K562 (cell line): ENCODE results near the gene DLGAP3. TPM values are rescaled to one million over a fixed set of nuclear protein-coding genes. Genes with fewer than 3 reads are reported as not detected.

ENCODE experiments used
- ATAC-seq: fragments of 200-7000 bp; cut with Tn5 transposase; 3 replicates; pipeline ENCODE4 v1.9.1; 2020; ENCODE audit warnings: moderate library complexity
- BruUV-seq: library from RNA; stranded (reverse); fragments of 400-500 nt; replicated peaks from 2 replicates; lab custom pipeline; 2021; lab: Mats Ljungman, UMichigan
- CTCF ChIA-PET: fragments of 300-600 bp; formaldehyde crosslinking; extraction: SDS; loops from one replicate; lab custom pipeline; 2021; ENCODE audit warnings: low intra/inter-chr PET ratio; lab: Yijun Ruan, JAX
- POLR2A ChIA-PET: fragments of 300-600, 350-650 bp; sonication (Branson Sonifier 250); formaldehyde crosslinking; extraction: SDS; loops from one replicate; lab custom pipeline; 2021; ENCODE audit warnings: antibody characterized with exemption, inconsistent platforms; lab: Yijun Ruan, JAX
- DNase-seq, 4 experiments: peaks; one replicate each; pipeline versions ENCODE4 v3.0.0 to v3.0.0-alpha.2; 2011 to 2018; ENCODE audit warnings: low spot score in 3 of 4, mixed read lengths in 3 of 4; ENCODE audit errors: extremely low read depth in 1 of 4
- FAIRE-seq: peaks from 2 replicates; lab custom pipeline; 2011; peaks lifted over from hg19 to GRCh38; lab: Jason Lieb, UNC
- H2AFZ ChIP-seq: 2 replicates; pipeline ENCODE4 v1.6.0; 2011; ENCODE audit warnings: low read depth, low read length, control low read depth, inconsistent platforms
- H3K27ac ChIP-seq: fragments of 200-600 bp; 3 replicates; pipeline ENCODE4 v1.8.0; 2011; ENCODE audit warnings: low read depth, mild to moderate bottlenecking, control low read depth, inconsistent platforms, low read length, moderate library complexity, mixed read lengths; ENCODE audit errors: extremely low read depth
- H3K27me3 ChIP-seq, 2 experiments: fragments of 300-600 bp in 1 of 2; 2 replicates in 1 of 2; 3 replicates in 1 of 2; pipeline versions ENCODE4 v1.6.0 to v1.8.0; 2011; ENCODE audit warnings: inconsistent platforms in 2 of 2, low read length in 2 of 2, mild to moderate bottlenecking in 1 of 2, mixed read lengths in 1 of 2, moderate library complexity in 1 of 2; ENCODE audit not compliant: control insufficient read depth in 2 of 2, insufficient read depth in 2 of 2
- H3K36me3 ChIP-seq: fragments of 300-600 bp; 3 replicates; pipeline ENCODE4 v1.8.0; 2011; ENCODE audit warnings: mild to moderate bottlenecking, low read length, inconsistent platforms; ENCODE audit not compliant: control insufficient read depth, insufficient read depth
- H3K4me1 ChIP-seq, 2 experiments: fragments of 200-600 bp in 1 of 2; replicated peaks in 1 of 2; 2 replicates in 1 of 2; 3 replicates in 1 of 2; pipeline versions ENCODE4 v1.5.1 to v1.8.0; 2011; ENCODE audit warnings: inconsistent platforms in 2 of 2, low read length in 2 of 2, mild to moderate bottlenecking in 1 of 2, mixed read lengths in 1 of 2, moderate library complexity in 1 of 2; ENCODE audit not compliant: control insufficient read depth in 2 of 2, insufficient read depth in 2 of 2
- H3K4me2 ChIP-seq: 2 replicates; pipeline ENCODE4 v1.6.1; 2011; ENCODE audit warnings: low read length, control low read depth, inconsistent platforms, mixed read lengths; ENCODE audit not compliant: insufficient read depth
- H3K4me3 ChIP-seq: fragments of 200-600 bp; sonication (generic), shearing (Covaris generic); 2 replicates; pipeline ENCODE4 v1.5.1; 2016; ENCODE audit warnings: control low read depth, inconsistent platforms
- H3K79me2 ChIP-seq: fragments of 200-600 bp; 3 replicates; pipeline ENCODE4 v1.8.0; 2011; ENCODE audit warnings: low read length, inconsistent platforms; ENCODE audit not compliant: control insufficient read depth, insufficient read depth
- H3K9ac ChIP-seq, 2 experiments: 2 replicates each; pipeline versions ENCODE4 v1.6.0 to v1.6.1; 2011; ENCODE audit warnings: low read depth in 2 of 2, low read length in 2 of 2, control low read depth in 1 of 2, inconsistent platforms in 1 of 2, mild to moderate bottlenecking in 1 of 2, mixed read lengths in 1 of 2; ENCODE audit not compliant: insufficient read depth in 1 of 2
- H3K9me1 ChIP-seq: one replicate; pipeline ENCODE4 v1.6.0; 2011; ENCODE audit warnings: inconsistent platforms, mild to moderate bottlenecking, low read length, moderate library complexity; ENCODE audit not compliant: control insufficient read depth, insufficient read depth
- H3K9me3 ChIP-seq: replicated peaks from 2 replicates; pipeline ENCODE4 v1.5.1; 2011; ENCODE audit warnings: low read depth, low read length, inconsistent platforms; ENCODE audit not compliant: control insufficient read depth, insufficient read depth
- H4K20me1 ChIP-seq: replicated peaks from 2 replicates; pipeline ENCODE4 v1.6.1; 2011; ENCODE audit warnings: low read length, inconsistent platforms, mixed read lengths; ENCODE audit not compliant: control insufficient read depth, insufficient read depth
- DDX20 ChIP-seq: fragments of 450-650 bp; IDR thresholded peaks from 2 replicates; pipeline ENCODE4 v1.6.1; 2016; ENCODE audit warnings: missing genetic modification characterization, low read depth, mild to moderate bottlenecking, missing compliant biosample characterization, moderate library complexity
- NEUROD1 ChIP-seq: fragments of 150-350 bp; IDR thresholded peaks from 2 replicates; pipeline ENCODE4 v1.6.1; 2014; ENCODE audit warnings: borderline replicate concordance, low read length, low read depth; ENCODE audit not compliant: partially characterized antibody
- NFRKB ChIP-seq: fragments of 450-650 bp; IDR thresholded peaks from 2 replicates; pipeline ENCODE4 v1.6.1; 2016; ENCODE audit warnings: low read depth
- ZNF407 ChIP-seq: fragments of 450-650 bp; IDR thresholded peaks from 2 replicates; pipeline ENCODE4 v1.6.1; 2016; ENCODE audit warnings: low read depth
- ZNF561 ChIP-seq: fragments of 450-650 bp; formaldehyde crosslinking; conservative IDR thresholded peaks from 2 replicates; pipeline ENCODE4 v1.4.0; 2020; ENCODE audit warnings: mild to moderate bottlenecking, moderate library complexity
- WGBS: fragments of 100-300 bp; shearing (Covaris generic); methylation state at CpG from one replicate; pipeline ENCODE4 v1.1.6; 2016; ENCODE audit warnings: low coverage, mixed read lengths; ENCODE audit not compliant: insufficient coverage; ENCODE audit errors: missing lambda C conversion rate; 5-methylcytosine and 5-hydroxymethylcytosine counted together
- in situ Hi-C: fragments of 300-500 bp; cut with MboI; formaldehyde crosslinking; loops from 4 replicates; pipeline ENCODE4 v1.15.0; 2018; ENCODE audit warnings: inconsistent platforms, mixed read lengths
- intact Hi-C: fragments of 100-400 bp; cut with micrococcal nuclease; formaldehyde crosslinking; loops from 2 replicates; pipeline ENCODE4 v1.14.2; 2022
- polyA plus RNA-seq, 8 experiments: library from polyadenylated mRNA; depleted of rRNA in 4 of 8; stranded (reverse) in 5 of 8; unstranded in 3 of 8; fragments of >200 nt; fragmentation: Nextera tagmentation in 2 of 8; fragmentation: Illumina TruSeq in 1 of 8; extraction: Ambion mirVana in 2 of 8; extraction: Trizol in 1 of 8; gene quantifications; 2 replicates each; pipeline versions ENCODE4 v1.2.1 to v1.2.3, GENCODE V29; 2011 to 2014; ENCODE audit warnings: inconsistent platforms in 1 of 8, missing spikeins in 1 of 8
- total RNA-seq, 7 experiments: library from RNA; depleted of rRNA in 6 of 7; stranded (reverse); fragments of >200 nt in 6 of 7; fragmentation: Illumina TruSeq in 2 of 7; extraction: Trizol in 2 of 7; gene quantifications; 2 replicates each; pipeline versions ENCODE4 v1.2.1 to v1.2.3, GENCODE V29; 2011 to 2021; ENCODE audit warnings: low replicate concordance in 1 of 7

Gene DLGAP3
- total and polyA plus RNA-seq, 9 of the 15 experiments (the other 6 are each of a cell fraction or from before 2014, with no cell fraction given): 0.01 to 0.16 (median 0.07) TPM; not detected in 6

DNA sequence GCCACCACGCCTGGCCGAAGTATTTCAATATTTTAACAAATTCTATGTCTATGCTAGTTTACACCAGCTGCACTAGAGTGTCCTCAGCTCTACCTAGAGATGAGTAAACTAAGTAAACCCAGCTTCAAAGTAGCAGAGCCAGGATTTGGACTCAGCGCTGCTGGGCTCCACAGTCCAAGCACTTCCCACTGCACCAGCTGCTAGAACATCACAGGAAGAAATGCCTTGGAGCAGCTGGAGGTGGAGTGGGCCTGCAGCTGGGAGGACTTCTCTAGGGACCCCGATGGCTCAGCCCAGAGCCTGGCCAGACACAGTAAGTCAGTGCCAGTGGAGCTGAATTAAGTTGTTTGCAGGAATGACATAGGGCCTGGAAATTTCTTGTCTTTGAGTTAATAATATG, 59.7 kb downstream of the DLGAP3 start (continued):
- TF ChIP-seq NFRKB: no peak
- TF ChIP-seq, all 486 proteins: peak for 0

DNA sequence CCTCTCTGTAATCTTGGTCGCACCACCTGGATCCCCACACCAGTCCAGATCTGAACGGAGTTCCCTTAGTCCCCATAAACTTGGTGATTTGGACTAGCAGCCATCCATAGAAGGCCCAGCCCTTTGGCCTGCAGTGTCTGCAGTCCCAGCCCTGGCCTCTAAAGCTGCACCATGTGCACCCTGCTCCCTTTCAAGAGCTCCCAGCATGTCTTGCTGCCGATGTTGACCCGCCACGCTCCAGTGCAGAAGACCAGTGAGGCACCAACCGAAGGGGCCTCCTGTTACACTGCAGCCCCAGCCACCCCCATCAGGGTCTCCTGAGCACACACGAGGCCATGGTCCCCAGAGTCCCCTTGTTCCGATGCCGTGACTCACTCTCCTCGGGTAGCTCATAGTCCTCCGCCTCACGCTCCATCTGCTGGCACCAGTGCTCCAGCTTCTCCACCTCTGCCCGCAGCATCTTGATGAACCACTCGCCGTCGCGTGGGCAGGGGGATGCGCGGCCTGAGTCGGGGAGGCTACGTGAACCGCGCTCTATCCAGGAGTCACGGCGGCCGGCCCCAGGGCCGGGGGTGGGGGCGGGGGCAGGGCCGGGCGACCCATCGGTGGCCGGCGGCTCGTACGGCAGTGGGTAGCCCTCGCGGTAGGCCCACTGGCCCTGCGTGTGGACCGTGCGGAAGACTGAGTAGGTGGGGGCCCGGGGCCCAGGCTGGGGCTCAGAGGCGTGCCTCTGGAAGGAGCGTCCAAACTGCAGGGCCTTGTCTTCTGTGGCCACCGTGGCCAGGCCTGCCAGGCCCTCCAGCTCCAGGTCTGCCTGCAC, 61.0 kb downstream of the DLGAP3 start:
- POLR2A ChIA-PET: interaction anchor here (0.6 to 1.4 kb wide), 4 partner anchors 10 to 693 kb away, joined by 3 to 4 read pairs (median 3); no protein-coding TSS in a partner anchor
- BruUV-seq: no TSS peak
- Histone ChIP-seq H3K4me2 (no peak overlapping the region), H3K36me3 (no peaks in the 10 kb centered on the region), H3K4me1 (peaks cover 0 to 27% of the 10 kb centered on the region in 2 experiments; a peak in 3 of 5 replicates), H2AFZ (no peak overlapping the region), H3K9me1 (no peaks in the 10 kb centered on the region), H3K9ac (no peak overlapping the region), H4K20me1 (peaks cover 3% of the 10 kb centered on the region; the same call in 1 of the 2 replicates), H3K79me2 (no peaks in the 10 kb centered on the region)
- intact Hi-C loops: loop anchor here (10.0 kb wide), 1 partner anchor 566 kb away; no protein-coding TSS in a partner anchor
- ATAC-seq (peak; percentile 17; the same call in 2 of the 3 replicates), FAIRE-seq (no peak)
- in situ Hi-C loops: no loop called here
- CTCF ChIA-PET: interaction anchor here (0.7 kb wide), 1 partner anchor 24 kb away, joined by 5 read pairs; no protein-coding TSS in a partner anchor
- TF ChIP-seq DDX20 (tag): no peak
- TF ChIP-seq NEUROD1: no peak
- TF ChIP-seq ZNF407: 0 out of 2 replicates have a peak, but pooled peaks have one; percentile 23
- no peak for TF ChIP-seq ZNF561 (CRISPR knock-in tag)
- TF ChIP-seq, all 486 proteins: peak for 1
- 21% methylated on average over 35 of the region's 44 CpGs for WGBS
- Histone ChIP-seq H3K27me3 (peaks cover 49 to 59% of the 10 kb centered on the region in 2 experiments), H3K9me3 (no peaks in the 10 kb centered on the region), H3K4me3 (no peak overlapping the region), H3K27ac (no peak overlapping the region)
- DNase-seq: no peak
